GM21737 (cell line): Measurements from ENCODE around the gene SENP3.
A peak's percentile ranks its signal among the peaks of the same experiment; 100 is the strongest.

Experiments used
- ATAC-seq: cut with Tn5 transposase; IDR thresholded peaks from one replicate; pipeline ENCODE4 v1.9.1; 2021; ENCODE audit warnings: mild to moderate bottlenecking, moderate library complexity; ENCODE audit not compliant: unreplicated experiment

The SENP3 gene

DNA sequence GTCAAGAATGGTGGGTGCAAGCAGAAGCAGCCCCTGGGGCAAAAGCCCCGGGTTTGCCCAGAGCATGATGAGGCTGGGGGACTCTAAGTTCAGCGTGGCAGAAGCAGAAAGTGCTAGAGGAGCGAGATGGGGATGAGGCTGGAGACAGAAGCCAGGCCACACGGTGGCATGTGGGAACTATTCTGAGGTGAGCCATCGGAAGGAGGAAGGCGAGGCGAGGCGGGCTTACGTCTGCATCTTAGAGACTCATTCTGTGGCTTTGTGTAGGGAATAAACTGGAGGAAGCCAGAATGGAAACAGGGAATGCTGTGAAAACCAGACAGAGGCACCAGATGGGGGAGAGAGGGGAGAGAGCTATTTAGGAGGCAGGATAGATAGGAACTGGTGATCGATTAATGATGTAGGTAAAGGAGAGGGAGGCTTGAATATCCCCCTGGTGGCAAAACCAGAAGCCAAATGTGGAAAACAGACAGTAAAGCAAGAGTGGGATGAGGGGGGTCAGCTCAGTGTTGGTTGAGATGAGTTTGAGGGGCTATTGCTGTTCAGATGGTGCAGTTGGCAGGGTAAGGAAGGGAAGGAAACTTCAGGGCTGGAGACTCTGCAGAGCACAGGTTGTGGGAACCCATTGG, 6.3 kb upstream of the SENP3 start:
- no peak for ATAC-seq

DNA sequence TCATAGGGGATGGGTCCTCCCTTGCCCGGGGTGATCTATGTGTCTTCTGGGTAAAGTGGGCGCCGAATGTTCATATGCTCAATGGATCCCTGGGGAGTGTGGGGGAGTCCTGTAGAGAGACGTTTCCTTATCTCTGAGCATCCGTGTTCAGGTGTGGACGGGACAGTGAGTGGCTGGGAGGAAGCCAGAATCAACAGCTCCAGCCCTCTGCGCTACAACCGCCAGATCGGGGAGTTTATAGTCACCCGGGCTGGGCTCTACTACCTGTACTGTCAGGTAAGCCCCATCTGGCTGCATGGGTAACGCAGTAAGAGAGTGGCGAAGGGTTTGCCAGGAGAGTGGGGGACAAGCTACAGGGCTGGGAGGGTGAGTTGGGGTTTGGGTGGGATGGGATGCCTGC, 5.1 kb upstream of the SENP3 start:
- no peak for ATAC-seq

DNA sequence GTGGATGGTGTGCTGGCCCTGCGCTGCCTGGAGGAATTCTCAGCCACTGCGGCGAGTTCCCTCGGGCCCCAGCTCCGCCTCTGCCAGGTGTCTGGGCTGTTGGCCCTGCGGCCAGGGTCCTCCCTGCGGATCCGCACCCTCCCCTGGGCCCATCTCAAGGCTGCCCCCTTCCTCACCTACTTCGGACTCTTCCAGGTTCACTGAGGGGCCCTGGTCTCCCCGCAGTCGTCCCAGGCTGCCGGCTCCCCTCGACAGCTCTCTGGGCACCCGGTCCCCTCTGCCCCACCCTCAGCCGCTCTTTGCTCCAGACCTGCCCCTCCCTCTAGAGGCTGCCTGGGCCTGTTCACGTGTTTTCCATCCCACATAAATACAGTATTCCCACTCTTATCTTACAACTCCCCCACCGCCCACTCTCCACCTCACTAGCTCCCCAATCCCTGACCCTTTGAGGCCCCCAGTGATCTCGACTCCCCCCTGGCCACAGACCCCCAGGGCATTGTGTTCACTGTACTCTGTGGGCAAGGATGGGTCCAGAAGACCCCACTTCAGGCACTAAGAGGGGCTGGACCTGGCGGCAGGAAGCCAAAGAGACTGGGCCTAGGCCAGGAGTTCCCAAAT, 4.5 kb upstream of the SENP3 start:
- no peak for ATAC-seq

DNA sequence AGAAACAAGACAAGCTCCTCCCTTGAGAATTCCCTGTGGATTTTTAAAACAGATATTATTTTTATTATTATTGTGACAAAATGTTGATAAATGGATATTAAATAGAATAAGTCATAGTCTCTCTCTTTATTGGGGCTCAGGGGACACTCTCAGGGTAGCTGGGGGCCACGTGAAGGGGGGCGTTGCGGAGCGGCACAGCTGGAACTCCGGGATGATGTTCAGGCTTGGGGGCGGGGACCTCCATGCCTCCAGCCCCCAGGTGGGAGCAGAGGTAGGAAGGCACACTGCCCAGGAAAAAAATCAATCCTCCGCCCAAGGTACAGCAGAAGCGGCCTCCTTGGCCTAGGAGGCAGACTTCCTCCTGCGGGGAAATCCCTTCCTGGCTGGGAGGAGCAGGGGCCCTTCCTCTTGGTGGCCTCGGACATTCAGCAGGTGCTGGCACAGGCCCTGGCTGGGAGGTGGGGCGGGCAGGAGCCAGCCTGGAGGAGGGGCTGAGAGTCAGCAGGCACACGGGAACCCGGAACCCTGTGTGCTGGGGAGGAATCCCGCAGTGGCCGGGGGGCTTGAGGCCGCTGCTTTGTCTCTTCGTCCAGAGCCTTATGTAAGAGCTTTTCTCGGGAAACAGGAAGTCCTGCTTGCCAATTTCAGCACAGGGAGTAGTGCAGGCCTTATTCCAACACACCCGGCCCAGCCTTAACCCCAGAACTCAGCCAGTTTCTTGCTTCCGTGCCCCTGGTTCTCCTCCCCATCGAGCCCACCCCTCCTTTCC, 3.8 kb upstream of the SENP3 start:
- ATAC-seq: no peak

DNA sequence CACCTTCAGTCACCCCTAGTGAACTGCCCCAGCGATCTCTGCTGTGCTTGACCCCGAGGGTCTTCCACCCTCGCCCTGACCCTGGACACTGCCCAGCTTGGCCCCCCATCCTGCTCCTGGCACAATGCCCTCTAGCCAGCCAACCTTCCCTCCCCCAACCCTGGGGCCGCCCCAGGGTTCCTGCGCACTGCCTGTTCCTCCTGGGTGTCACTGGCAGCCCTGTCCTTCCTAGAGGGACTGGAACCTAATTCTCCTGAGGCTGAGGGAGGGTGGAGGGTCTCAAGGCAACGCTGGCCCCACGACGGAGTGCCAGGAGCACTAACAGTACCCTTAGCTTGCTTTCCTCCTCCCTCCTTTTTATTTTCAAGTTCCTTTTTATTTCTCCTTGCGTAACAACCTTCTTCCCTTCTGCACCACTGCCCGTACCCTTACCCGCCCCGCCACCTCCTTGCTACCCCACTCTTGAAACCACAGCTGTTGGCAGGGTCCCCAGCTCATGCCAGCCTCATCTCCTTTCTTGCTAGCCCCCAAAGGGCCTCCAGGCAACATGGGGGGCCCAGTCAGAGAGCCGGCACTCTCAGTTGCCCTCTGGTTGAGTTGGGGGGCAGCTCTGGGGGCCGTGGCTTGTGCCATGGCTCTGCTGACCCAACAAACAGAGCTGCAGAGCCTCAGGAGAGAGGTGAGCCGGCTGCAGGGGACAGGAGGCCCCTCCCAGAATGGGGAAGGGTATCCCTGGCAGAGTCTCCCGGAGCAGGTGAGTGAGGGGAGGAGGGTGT, 3.0 kb upstream of the SENP3 start, which contains the start of gene TNFSF13:
Gene TNFSF13 (plus strand): TSS at position 207 of the 776 bp plus-strand sequence. CDS start 290 bp downstream, at position 497.
- ATAC-seq: no peak

DNA sequence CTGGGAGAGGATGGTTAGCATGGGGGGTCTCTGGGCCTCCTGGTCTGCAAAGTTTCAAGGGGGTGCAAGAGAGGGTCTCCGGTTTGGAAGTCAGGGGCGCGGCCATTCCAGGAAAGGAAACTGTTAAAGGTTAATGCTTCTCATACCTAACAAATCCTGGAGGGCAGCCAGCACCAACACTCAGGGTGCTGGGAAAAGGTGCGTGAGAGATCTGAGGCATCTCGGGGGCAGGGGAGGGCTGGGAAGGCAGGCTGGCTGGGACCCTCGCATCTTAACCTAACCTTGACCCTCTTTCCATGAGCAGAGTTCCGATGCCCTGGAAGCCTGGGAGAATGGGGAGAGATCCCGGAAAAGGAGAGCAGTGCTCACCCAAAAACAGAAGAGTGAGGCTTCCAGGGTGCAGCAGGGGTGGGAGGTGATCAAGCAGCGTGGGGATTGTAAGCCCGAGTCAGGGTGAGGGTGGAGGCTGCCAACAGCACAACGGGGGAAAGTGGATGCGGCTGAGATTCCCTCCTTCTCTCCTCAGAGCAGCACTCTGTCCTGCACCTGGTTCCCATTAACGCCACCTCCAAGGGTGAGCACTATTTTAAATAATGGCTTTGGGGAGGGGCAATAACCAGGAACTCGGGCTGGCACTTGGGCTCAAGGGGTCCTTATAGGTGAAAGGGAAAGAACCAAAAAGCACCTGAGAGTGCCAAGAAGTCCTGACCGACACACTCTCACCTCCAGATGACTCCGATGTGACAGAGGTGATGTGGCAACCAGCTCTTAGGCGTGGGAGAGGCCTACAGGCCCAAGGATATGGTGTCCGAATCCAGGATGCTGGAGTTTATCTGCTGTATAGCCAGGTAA, 2.2 kb upstream of the SENP3 start:
- no peak for ATAC-seq

DNA sequence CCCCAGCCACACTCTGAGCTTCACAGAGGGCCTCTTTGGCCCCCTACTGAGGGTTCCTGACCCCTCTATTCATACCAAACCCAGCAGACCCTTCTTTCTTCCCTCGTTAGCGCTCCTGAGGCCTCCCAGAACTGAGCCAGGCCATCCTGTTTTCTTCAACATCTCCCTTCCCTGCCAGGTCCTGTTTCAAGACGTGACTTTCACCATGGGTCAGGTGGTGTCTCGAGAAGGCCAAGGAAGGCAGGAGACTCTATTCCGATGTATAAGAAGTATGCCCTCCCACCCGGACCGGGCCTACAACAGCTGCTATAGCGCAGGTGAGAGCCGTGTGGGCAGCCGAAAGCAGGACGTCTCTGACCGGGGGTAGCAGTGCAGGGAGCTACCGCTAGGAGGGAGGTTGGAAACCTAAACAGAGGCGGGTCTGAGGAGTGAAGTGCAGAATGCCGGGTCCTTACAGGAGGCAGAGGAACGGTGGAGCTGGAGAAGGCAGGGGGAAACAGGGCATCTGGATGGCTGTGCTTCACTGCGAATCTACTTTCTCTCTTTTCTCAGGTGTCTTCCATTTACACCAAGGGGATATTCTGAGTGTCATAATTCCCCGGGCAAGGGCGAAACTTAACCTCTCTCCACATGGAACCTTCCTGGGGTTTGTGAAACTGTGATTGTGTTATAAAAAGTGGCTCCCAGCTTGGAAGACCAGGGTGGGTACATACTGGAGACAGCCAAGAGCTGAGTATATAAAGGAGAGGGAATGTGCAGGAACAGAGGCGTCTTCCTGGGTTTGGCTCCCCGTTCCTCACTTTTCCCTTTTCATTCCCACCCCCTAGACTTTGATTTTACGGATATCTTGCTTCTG, 1.3 kb upstream of the SENP3 start:
- ATAC-seq: no peak

DNA sequence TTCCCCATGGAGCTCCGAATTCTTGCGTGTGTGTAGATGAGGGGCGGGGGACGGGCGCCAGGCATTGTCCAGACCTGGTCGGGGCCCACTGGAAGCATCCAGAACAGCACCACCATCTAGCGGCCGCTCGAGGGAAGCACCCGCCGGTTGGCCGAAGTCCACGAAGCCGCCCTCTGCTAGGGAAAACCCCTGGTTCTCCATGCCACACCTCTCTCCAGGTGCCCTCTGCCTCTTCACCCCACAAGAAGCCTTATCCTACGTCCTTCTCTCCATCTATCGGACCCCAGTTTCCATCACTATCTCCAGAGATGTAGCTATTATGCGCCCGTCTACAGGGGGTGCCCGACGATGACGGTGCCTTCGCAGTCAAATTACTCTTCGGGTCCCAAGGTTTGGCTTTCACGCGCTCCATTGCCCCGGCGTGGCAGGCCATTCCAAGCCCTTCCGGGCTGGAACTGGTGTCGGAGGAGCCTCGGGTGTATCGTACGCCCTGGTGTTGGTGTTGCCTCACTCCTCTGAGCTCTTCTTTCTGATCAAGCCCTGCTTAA, 617 bp upstream of the SENP3 start:
- peak; percentile 54 for ATAC-seq

DNA sequence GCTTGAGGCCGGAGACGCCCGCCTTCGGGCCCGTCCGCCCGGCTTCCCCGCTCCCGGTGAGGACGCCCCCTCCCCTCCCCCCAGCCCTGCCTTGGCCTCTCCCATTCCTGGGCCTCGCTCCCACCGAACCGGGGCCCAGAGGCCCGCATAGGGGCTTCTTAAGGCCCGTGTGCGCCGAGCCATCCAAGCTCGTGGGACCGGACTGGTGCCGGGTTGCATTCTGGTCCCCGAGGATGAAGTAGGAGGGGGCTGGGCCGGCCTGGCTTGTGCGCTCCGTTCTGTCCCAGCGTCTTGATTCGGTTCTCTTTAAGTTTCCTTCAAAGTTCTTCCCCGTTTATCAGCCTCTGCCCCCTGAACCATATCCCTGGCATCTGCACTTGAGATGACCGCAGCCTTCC, 488 bp downstream of the SENP3 start:
- no peak for ATAC-seq

DNA sequence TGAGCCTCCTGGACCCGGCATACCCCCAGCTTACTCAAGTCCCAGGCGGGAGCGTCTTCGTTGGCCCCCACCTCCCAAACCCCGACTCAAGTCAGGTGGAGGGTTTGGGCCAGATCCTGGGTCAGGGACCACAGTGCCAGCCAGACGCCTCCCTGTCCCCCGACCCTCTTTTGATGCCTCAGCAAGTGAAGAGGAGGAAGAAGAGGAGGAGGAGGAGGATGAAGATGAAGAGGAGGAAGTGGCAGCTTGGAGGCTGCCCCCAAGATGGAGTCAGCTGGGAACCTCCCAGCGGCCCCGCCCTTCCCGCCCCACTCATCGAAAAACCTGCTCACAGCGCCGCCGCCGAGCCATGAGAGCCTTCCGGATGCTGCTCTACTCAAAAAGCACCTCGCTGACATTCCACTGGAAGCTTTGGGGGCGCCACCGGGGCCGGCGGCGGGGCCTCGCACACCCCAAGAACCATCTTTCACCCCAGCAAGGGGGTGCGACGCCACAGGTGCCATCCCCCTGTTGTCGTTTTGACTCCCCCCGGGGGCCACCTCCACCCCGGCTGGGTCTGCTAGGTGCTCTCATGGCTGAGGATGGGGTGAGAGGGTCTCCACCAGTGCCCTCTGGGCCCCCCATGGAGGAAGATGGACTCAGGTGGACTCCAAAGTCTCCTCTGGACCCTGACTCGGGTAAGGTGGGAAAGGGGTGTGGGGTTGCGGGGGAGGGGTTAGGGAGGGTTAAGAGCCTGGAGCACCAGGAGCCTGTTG, 1.6 kb downstream of the SENP3 start:
- no peak for ATAC-seq

DNA sequence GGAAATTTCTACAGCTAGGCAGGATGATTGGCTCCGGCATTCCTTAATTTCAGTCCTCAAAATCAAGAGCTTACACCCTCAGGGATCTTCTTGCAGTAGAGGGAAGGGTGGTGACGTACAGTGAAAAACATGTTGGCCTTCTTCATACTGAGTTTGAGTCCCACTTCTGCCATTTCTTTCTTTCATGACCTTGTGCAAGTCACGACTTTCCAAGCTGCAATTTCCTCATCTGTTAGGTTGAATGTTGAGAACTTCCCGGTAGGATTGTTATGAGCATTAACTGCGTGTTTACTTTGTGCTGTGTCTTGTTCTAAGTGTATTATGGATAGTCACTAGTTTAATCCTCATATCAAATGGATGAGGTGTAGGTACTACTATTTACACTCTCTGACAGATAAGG, 7.9 kb downstream of the SENP3 start:
- no peak for ATAC-seq

DNA sequence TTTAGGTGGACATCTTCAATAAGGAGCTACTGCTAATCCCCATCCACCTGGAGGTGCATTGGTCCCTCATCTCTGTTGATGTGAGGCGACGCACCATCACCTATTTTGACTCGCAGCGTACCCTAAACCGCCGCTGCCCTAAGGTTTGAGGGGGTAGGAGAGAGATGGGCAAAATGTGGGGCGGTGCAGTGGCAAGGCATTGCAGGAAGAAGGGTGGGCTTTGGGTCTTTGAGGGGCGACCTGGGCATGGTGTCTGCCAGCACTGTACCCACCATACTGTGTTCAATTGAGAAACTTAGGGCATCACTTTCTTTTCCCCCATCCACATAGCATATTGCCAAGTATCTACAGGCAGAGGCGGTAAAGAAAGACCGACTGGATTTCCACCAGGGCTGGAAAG, 8.6 kb downstream of the SENP3 start:
- ATAC-seq: no peak

DNA sequence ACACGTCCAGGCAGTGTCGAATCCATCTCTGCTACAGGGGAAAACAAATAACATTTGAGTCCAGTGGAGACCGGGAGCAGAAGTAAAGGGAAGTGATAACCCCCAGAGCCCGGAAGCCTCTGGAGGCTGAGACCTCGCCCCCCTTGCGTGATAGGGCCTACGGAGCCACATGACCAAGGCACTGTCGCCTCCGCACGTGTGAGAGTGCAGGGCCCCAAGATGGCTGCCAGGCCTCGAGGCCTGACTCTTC, 10.5 kb downstream of the SENP3 start:
- ATAC-seq: peak; percentile 86

DNA sequence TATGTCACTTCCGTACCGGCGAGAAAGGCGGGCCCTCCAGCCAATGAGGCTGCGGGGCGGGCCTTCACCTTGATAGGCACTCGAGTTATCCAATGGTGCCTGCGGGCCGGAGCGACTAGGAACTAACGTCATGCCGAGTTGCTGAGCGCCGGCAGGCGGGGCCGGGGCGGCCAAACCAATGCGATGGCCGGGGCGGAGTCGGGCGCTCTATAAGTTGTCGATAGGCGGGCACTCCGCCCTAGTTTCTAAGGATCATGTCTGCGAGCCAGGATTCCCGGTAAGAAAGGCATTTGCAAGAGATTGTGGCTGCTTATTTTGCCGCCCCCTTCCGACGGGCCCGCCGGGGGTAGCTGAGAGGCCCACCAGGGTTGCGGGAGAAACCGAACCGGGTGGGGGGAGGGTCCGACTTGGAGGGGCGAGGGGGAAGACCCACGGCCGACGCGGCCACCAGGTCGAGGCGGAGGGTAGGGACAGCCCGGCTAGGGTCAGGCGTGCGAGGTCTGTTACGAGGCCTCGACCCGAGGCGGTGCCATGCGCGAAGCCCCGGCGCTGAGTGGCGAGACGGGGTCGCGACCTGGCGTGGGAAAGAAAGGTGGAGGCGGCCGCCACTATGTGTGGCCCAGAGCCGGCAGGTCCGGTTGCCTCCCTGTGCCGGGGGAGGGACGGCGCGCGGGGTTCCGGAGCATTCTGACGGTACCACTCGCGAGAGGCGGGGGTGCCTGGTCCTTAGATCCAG, 11.0 kb downstream of the SENP3 start:
- ATAC-seq: no peak

DNA sequence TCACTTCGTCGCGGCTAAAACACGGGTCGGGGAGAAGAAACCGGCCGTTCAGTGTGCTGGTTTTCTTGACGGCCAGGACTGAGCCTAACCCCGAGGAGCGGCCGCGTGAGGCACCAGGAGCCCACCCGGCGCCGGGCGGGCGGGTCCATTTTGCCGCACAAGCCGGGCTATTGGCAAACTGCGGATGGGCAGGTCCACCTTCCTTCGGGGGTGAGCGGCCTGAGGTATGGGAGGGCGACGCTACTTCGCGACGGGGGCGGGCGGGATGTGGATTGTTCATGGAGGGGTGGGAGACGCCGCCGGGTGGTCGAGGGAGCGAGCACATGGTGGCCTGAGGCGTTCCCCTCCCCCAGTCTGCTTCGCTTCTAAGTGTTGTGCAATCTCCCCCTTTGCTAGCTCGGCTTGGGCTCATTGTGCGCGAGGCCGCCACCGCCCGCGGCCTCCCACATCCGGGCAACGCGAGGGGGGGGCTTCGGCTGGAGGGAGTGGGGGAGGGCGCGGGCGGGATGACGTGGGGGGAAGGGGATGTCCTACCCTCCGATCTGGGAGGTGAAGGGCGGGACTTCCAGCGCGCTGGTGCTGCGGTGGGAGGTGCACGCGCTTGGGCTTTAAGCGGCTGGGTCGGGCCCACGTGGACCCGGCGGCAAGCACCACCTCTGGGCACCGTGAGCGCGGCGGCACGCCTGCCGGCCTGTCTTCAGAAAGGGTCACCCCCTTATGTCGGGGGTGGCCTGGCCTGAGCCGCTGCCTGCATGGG, 11.8 kb downstream of the SENP3 start:
- no peak for ATAC-seq

DNA sequence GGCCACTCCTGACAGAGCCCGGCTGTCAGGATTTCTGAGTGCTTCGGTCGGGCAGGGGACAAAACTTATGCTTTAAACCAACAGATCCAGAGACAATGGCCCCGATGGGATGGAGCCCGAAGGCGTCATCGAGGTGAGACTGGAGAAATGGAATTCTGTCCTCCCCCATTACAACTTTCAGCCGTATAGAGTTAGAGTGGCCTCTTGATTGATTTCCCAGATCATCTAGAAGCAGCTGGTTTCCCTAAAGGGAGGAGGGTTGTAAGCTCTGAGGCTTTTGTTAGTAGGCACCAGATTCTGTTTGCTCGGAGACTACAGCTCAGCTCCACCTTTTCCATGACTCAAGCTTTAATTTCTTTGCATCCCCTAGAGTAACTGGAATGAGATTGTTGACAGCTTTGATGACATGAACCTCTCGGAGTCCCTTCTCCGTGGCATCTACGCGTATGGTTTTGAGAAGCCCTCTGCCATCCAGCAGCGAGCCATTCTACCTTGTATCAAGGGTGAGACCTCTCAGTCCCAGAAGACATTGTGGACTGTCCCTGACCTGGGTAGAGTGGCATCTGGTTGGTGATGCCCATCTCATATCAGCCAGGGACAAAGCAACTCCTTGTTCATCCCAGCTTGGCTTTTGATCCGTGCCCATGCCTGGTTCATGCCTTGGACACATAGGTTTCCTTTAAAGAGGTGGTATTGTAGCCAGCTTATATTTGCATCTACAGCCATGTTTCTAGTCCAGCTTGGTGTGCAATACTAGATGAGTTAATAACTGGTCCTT, 12.6 kb downstream of the SENP3 start:
- ATAC-seq: no peak

DNA sequence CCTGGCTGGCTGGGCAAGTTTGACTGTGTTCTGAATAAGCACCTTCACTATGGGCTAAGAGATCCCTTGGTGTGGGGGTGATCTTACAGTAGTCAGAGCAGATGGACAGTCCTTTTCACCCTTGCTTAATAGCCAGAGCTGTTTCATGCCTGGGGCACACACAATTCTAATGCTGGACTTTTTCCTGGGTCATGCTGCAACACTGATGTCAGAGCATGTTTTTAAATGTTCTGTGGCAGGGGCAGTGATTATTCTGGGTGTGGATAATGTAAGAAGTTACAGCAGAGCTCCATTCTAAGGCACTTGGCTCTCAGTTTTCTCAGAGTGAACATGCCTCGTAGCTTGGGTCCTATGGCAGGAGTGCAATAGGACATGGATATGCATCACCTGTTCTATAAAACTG, 13.8 kb downstream of the SENP3 start:
- no peak for ATAC-seq
